Measurements from ENCODE around the gene RREB1. TPM values are rescaled to one million over a fixed set of nuclear protein-coding genes. Genes with fewer than 3 reads are reported as not detected.

Gene RREB1
- total and polyA plus RNA-seq, 2 experiments from 2014 or later = 8.5 to 25.5 TPM

- Histone ChIP-seq H3K4me1 (ENCODE audit: insufficient read depth) (peaks cover 31% of the 10 kb centered on the region), H3K9me2 (ENCODE audit: insufficient read depth) (no peaks in the 10 kb centered on the region), H3K4me3 (no peak overlapping the region), H3K27ac (ENCODE audit: low read depth) (no peak overlapping the region), H3F3A (replicated peaks; ENCODE audit: low read depth) (no peaks in the 10 kb centered on the region), H3K27me3 (ENCODE audit: insufficient read depth) (no peaks in the 10 kb centered on the region), H2AFZ (no peak overlapping the region), H4K20me1 (replicated peaks; ENCODE audit: insufficient read depth) (no peaks in the 10 kb centered on the region), H3K4me2 (no peak overlapping the region), H3K36me3 (ENCODE audit: insufficient read depth) (no peaks in the 10 kb centered on the region), H3K79me2 (replicated peaks; ENCODE audit: insufficient read depth) (peaks cover 88% of the 10 kb centered on the region)
- ATAC-seq = peak; percentile 60
- H3K36me3 Mint-ChIP-seq (ENCODE audit: low read depth) = no peaks in the 10 kb centered on the region; the same call in 2 of the 3 replicates
- H3K4me3 Mint-ChIP-seq = peak overlapping the region; percentile 1; the same call in 1 of the 3 replicates
- H3K27ac Mint-ChIP-seq = peak overlapping the region; percentile 80
- H3K9me3 Mint-ChIP-seq = no peaks in the 10 kb centered on the region
- DNase-seq (ENCODE audit: low spot score) = peak; percentile 40
- TF ChIP-seq CTCF (conservative IDR thresholded peaks at IDR 0.05; ENCODE audit: low read depth in 2 of 2) (peak in 1 of 2 experiments; percentile 52; a peak in 2 of 4 replicates), ZNF114 (CRISPR knock-in tag; IDR thresholded peaks at IDR 0.05) (no peak)
- H3K4me1 Mint-ChIP-seq = peaks cover 76% of the 10 kb centered on the region
- no peaks in the 10 kb centered on the region for H3K27me3 Mint-ChIP-seq (ENCODE audit: insufficient read depth, low read depth, poor library complexity)
Measured at GRCh38 chr6:7157752-7158616, 50.2 kb downstream of the RREB1 start.

GRCh38 chr6:7159790-7160525, 52.2 kb downstream of the RREB1 start:
- Mint-ChIP-seq H3K27ac (no peak overlapping the region), H3K27me3 (ENCODE audit: insufficient read depth, low read depth, poor library complexity) (peaks cover 2% of the 10 kb centered on the region), H3K4me1 (peaks cover 70% of the 10 kb centered on the region), H3K4me3 (no peak overlapping the region), H3K36me3 (ENCODE audit: low read depth) (no peaks in the 10 kb centered on the region; the same call in 2 of the 3 replicates), H3K9me3 (no peaks in the 10 kb centered on the region)
- Histone ChIP-seq H3K9me2 (ENCODE audit: insufficient read depth) (no peaks in the 10 kb centered on the region), H3F3A (replicated peaks; ENCODE audit: low read depth) (no peaks in the 10 kb centered on the region), H3K27me3 (ENCODE audit: insufficient read depth) (no peaks in the 10 kb centered on the region), H4K20me1 (replicated peaks; ENCODE audit: insufficient read depth) (no peaks in the 10 kb centered on the region), H3K36me3 (ENCODE audit: insufficient read depth) (no peaks in the 10 kb centered on the region), H3K4me2 (no peak overlapping the region), H3K4me1 (ENCODE audit: insufficient read depth) (peaks cover 39% of the 10 kb centered on the region), H3K79me2 (replicated peaks; ENCODE audit: insufficient read depth) (peaks cover 85% of the 10 kb centered on the region), H3K4me3 (no peak overlapping the region), H2AFZ (no peak overlapping the region), H3K27ac (ENCODE audit: low read depth) (no peak overlapping the region)
- ATAC-seq (no peak), DNase-seq (ENCODE audit: low spot score) (no peak)
- TF ChIP-seq REST (IDR thresholded peaks at IDR 0.05; ENCODE audit: unreplicated experiment) = no peak
- TF ChIP-seq EZH2 (IDR thresholded peaks at IDR 0.05; ENCODE audit: low read depth, unreplicated experiment) = no peak
- TF ChIP-seq CREB1 (CRISPR knock-in tag; IDR thresholded peaks at IDR 0.05; ENCODE audit: low read depth) = no peak
- no peak for TF ChIP-seq CTCF (conservative IDR thresholded peaks at IDR 0.05; ENCODE audit: low read depth in 2 of 2)
- no peak for TF ChIP-seq JUNB (IDR thresholded peaks at IDR 0.05; ENCODE audit: unreplicated experiment)
- TF ChIP-seq ETS1 (IDR thresholded peaks at IDR 0.05) = no peak
- TF ChIP-seq POLR2AphosphoS5 (IDR thresholded peaks at IDR 0.05; ENCODE audit: low read depth) = no peak

All from GM23338 (cell line).